GM06990 (cell line): ENCODE measurements around the gene RFX3.

Experiments
- DNase-seq: peaks from one replicate; pipeline ENCODE4 v3.0.0-alpha.2; 2011; ENCODE audit not compliant: insufficient read length; ENCODE audit errors: extremely low read depth
- H3K27me3 ChIP-seq: replicated peaks from 2 replicates; pipeline ENCODE4 v1.6.0; 2011; ENCODE audit warnings: low read length; ENCODE audit not compliant: control insufficient read depth, insufficient read depth
- H3K36me3 ChIP-seq: 2 replicates; pipeline ENCODE4 v1.5.1; 2011; ENCODE audit warnings: low read length; ENCODE audit not compliant: control insufficient read depth, insufficient read depth
- H3K4me3 ChIP-seq: replicated peaks from 2 replicates; pipeline ENCODE4 v1.5.1; 2011; ENCODE audit warnings: low read depth, mild to moderate bottlenecking, control low read depth, low read length
- TF ChIP-seq, protein P1 (sequence below): IDR thresholded peaks from 2 replicates; pipeline ENCODE4 v1.5.1; 2011; ENCODE audit warnings: low read length, control low read depth, mild to moderate bottlenecking, inconsistent platforms; ENCODE audit not compliant: insufficient read depth, poor library complexity, severe bottlenecking

Gene RFX3

DNA sequence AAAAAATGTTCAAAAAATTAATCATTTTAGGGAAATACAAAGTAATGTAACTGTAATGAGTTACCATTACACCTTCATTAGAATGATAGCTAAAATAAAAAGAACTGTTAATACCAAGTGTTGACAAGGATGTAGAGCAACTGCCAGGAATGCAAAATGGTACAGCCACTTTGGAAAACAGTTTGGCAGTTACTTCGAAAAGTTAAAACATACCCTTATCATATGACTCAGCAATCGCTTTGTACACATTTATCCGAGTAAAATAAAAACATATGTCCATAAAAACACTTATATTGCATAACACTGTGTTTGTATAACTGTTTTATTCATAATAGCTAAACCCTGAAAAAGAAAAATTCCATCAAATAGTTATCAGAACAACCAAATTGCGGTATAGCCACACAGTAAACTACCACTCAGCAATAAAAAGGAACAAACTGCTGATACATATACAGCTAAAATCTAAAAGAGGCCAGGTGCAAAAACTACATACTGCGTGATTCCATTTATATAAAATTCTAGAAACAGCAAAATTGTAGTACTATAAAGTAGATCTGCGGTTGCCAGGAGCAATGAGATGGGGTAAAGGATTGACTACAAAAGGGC, 61.7 kb downstream of the RFX3 start:
- TF ChIP-seq, protein P1, sequence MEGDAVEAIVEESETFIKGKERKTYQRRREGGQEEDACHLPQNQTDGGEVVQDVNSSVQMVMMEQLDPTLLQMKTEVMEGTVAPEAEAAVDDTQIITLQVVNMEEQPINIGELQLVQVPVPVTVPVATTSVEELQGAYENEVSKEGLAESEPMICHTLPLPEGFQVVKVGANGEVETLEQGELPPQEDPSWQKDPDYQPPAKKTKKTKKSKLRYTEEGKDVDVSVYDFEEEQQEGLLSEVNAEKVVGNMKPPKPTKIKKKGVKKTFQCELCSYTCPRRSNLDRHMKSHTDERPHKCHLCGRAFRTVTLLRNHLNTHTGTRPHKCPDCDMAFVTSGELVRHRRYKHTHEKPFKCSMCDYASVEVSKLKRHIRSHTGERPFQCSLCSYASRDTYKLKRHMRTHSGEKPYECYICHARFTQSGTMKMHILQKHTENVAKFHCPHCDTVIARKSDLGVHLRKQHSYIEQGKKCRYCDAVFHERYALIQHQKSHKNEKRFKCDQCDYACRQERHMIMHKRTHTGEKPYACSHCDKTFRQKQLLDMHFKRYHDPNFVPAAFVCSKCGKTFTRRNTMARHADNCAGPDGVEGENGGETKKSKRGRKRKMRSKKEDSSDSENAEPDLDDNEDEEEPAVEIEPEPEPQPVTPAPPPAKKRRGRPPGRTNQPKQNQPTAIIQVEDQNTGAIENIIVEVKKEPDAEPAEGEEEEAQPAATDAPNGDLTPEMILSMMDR, result no peak
- DNase-seq, result no peak
- Histone ChIP-seq H3K36me3 (no peaks in the 10 kb centered on the region), H3K4me3 (no peak overlapping the region), H3K27me3 (no peaks in the 10 kb centered on the region)

DNA sequence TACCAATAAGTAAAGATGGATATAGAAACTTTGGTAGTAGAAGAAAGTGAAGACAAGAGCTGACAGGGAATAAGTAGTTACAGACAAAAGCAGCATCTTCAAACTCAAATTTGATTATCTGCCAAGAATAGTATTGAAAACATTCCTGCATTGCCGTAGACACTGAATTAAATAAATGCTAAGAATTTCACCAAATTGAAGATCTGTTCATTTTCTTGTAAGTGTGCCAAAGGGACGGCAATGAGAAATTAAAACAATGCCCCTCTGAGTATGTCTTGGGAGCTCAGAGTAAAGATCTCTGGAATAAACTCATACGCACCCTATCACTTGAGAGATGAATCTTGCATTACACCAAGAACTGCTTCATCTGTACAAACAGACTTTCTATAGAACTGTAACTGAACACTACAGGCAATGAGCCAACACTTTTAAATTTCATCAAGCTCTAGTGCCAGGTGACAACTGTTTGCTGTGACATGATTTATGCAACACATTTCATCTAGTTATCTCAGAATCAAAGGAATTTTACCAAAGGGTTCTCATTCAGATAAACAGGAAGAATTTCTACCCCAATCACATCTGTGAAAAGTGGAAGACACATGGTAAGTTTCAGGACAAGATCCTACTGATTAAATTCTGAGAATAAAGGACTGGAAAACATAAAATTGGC, 66.9 kb downstream of the RFX3 start:
- Histone ChIP-seq H3K27me3 (no peaks in the 10 kb centered on the region), H3K36me3 (no peaks in the 10 kb centered on the region), H3K4me3 (no peak overlapping the region)
- no peak for DNase-seq
- TF ChIP-seq, protein P1, result no peak

DNA sequence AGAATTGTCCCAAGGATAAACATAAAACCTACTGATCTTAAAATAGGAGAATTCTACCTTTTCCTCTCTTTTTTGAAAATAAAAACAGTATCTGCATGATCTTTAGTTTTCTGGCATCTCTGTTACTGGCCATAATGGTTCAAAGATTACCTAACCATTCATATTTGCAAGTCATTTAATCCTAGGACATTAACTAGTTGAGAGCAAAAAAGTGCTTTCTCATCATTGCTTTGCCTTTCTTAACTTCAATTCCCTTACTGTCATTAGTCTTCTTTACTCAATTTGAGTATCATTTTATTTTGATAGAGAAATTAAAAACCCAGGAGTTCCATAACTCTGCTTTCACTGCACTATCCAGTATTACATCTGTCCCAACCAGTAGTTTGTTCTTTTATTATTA, 68.6 kb downstream of the RFX3 start:
- TF ChIP-seq, protein P1, result no peak
- Histone ChIP-seq H3K27me3 (no peaks in the 10 kb centered on the region), H3K36me3 (no peaks in the 10 kb centered on the region), H3K4me3 (no peak overlapping the region)
- no peak for DNase-seq

DNA sequence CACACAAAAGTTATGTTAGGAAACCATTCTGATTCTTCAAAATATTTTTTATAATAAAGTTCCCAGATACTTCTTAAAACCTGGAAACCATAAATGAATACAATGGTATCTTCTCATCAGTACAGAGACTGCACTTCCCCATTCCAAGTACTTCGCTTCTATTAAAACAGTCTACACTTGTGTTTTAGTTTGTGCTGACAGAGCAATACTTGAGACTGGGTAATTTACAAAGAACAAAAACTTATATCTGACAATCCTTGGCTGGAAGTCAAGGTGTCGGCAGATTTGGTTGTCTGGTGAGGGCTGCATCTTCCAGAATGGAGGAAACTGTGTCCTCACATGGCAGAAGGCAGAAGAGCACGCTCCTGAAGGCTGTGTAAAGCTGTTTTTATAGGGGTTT, 70.1 kb downstream of the RFX3 start:
- no peaks in the 10 kb centered on the region for H3K27me3 ChIP-seq
- H3K4me3 ChIP-seq, result no peak overlapping the region
- TF ChIP-seq, protein P1, result no peak
- no peaks in the 10 kb centered on the region for H3K36me3 ChIP-seq
- DNase-seq, result no peak

DNA sequence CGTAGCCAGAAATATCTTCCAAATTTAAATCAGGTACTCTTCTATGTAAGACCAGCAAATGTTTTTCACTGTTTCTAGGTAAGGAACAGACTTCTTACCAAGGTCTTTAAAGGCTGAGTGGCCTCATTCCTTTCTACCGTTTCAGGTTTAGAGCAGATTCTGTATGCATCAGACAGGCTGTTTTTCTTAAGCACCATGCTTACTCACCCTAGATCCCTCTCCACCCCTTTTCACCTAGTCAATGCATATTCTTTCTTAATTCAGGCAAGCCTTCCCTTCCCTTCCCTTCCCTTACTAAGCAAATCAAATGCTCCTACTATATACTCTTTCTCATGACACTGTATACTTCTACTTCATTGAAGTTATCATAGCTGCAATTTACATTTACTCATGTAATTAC, 70.7 kb downstream of the RFX3 start:
- Histone ChIP-seq H3K36me3 (no peaks in the 10 kb centered on the region), H3K27me3 (no peaks in the 10 kb centered on the region), H3K4me3 (no peak overlapping the region)
- DNase-seq, result no peak
- TF ChIP-seq, protein P1, result no peak
